Stomach (tissue), 9 donors: Measurements from ENCODE around the gene PPDPF. TPM values are rescaled to one million over a fixed set of nuclear protein-coding genes. Genes with fewer than 3 reads are reported as not detected.
"Not testable (repeated sequence)": the region's sequence is repeated elsewhere in the genome, so short reads cannot be mapped to it uniquely, and the experiment has no call there.

Experiments
- DNase-seq, 2 donors: peaks; one replicate each; pipeline versions ENCODE4 v3.0.0 to v3.0.0-alpha.2; 2013 to 2019
- H3K27ac ChIP-seq, 5 donors: fragments of 200-600 bp in 4 of 5; sonication (generic) in 4 of 5; one replicate each; pipeline ENCODE4 v1.5.1; 2013 to 2019; ENCODE audit warnings: mild to moderate bottlenecking in 1 of 5, moderate library complexity in 1 of 5
- H3K27me3 ChIP-seq, 3 donors: fragments of 200-600 bp; sonication (generic); one replicate each; pipeline ENCODE4 v1.5.1; 2017 to 2019; ENCODE audit warnings: mixed run types in 1 of 3
- H3K36me3 ChIP-seq, 4 donors: fragments of 200-600 bp; sonication (generic); 1 replicate in 3 of 4; 2 replicates in 1 of 4; pipeline ENCODE4 v1.5.1; 2016 to 2019
- H3K4me1 ChIP-seq, 4 donors: fragments of 200-600 bp; sonication (generic); one replicate each; pipeline ENCODE4 v1.5.1; 2016 to 2019
- H3K4me3 ChIP-seq, 4 donors: fragments of 200-600 bp; sonication (generic) in 3 of 4; one replicate each; pipeline ENCODE4 v1.5.1; 2016 to 2019; ENCODE audit warnings: mild to moderate bottlenecking in 1 of 4
- H3K9me3 ChIP-seq, 4 donors: fragments of 200-600 bp; sonication (generic); one replicate each; pipeline ENCODE4 v1.5.1; 2016 to 2019
- CTCF ChIP-seq, 7 experiments: fragments of 450-650 bp in 4 of 7; fragments of 200-600 bp in 3 of 7; sonication (generic) in 3 of 7; IDR thresholded peaks; one replicate each; pipeline ENCODE4 v1.5.1; 2016 to 2019; ENCODE audit warnings: antibody characterized with exemption in 7 of 7, control low read depth in 2 of 7, mild to moderate bottlenecking in 1 of 7
- EP300 ChIP-seq: sonication (generic); formaldehyde crosslinking; IDR thresholded peaks from one replicate; pipeline ENCODE4 v1.6.1; 2017; ENCODE audit warnings: antibody characterized with exemption
- POLR2A ChIP-seq, 4 donors: fragments of 450-650 bp; IDR thresholded peaks; one replicate each; pipeline ENCODE4 v1.6.1; 2016; ENCODE audit warnings: antibody characterized with exemption in 4 of 4, control low read depth in 2 of 4, mild to moderate bottlenecking in 1 of 4, moderate library complexity in 1 of 4
- POLR2AphosphoS5 ChIP-seq, 3 donors: sonication (generic); formaldehyde crosslinking; IDR thresholded peaks; one replicate each; pipeline ENCODE4 v1.6.1; 2016; ENCODE audit warnings: antibody characterized with exemption in 3 of 3
- WGBS, 5 donors: extraction: QIAGEN DNeasy Blood & Tissue Kit in 3 of 5; methylation state at CpG; one replicate each; pipeline versions ENCODE4 v1.1.5 to v1.1.7; 2013 to 2018; 5-methylcytosine and 5-hydroxymethylcytosine counted together
- intact Hi-C: fragments of 100-400 bp; cut with DNase I; formaldehyde crosslinking; loops from one replicate; pipeline ENCODE4 v1.15.1; 2023; ENCODE audit warnings: low total_unique reads
- polyA plus RNA-seq, 3 donors: library from polyadenylated mRNA; stranded (reverse); fragments of 200-250 nt; gene quantifications; one replicate each; pipeline ENCODE4 v1.2.3, GENCODE V29; 2013
- total RNA-seq, 5 donors: library from RNA; depleted of rRNA; stranded (reverse); fragments of >200 nt; gene quantifications; one replicate each; pipeline versions ENCODE4 v1.1.0 to v1.2.3, GENCODE V29; 2014 to 2016
- donor health status: healthy with polysubstance abuse.
- donor health status: Bipolar disorder and iron deficiency.
- donor health status: healthy.

The PPDPF gene
- total and polyA plus RNA-seq, 8 donors, result 1.8 to 756 (median 195) TPM

- no peak for DNase-seq
- Histone ChIP-seq H3K27ac (no peak overlapping the region), H3K4me1 (peaks cover 2 to 9% (median 5%) of the 10 kb centered on the region in 4 donors), H3K4me3 (no peak overlapping the region), H3K27me3 (peaks cover 20 to 100% (median 81%) of the 10 kb centered on the region in 3 donors), H3K9me3 (no peaks in the 10 kb centered on the region), H3K36me3 (no peaks in the 10 kb centered on the region)
- WGBS, 5 donors, result 33 to 45% (median 38%) methylated on average over 21 of the region's 21 CpGs
- TF ChIP-seq EP300, result no peak
- TF ChIP-seq CTCF (IDR thresholded peaks at IDR 0.05), result no peak
- no peak for TF ChIP-seq POLR2A (IDR thresholded peaks at IDR 0.05)
- TF ChIP-seq POLR2AphosphoS5 (IDR thresholded peaks at IDR 0.05), result no peak
- intact Hi-C loops, result no loop called here
Observed at GRCh38 chr20:63477061-63477616, 43.4 kb upstream of the PPDPF start.

- no peak overlapping the region for H3K27ac ChIP-seq
- no peak for DNase-seq
- no peaks in the 10 kb centered on the region for H3K36me3 ChIP-seq
- intact Hi-C loops, result no loop called here
- TF ChIP-seq CTCF (IDR thresholded peaks at IDR 0.05) (no peak), EP300 (no peak), POLR2AphosphoS5 (IDR thresholded peaks at IDR 0.05) (no peak), POLR2A (IDR thresholded peaks at IDR 0.05) (no peak)
- H3K27me3 ChIP-seq, result peaks cover 18 to 100% (median 84%) of the 10 kb centered on the region in 3 donors
- 56 to 64% (median 63%) methylated on average over 17 of the region's 17 CpGs for WGBS, 5 donors
- H3K4me1 ChIP-seq, result peaks cover 0 to 7% (median 3%) of the 10 kb centered on the region in 4 donors
- no peak overlapping the region for H3K4me3 ChIP-seq
- no peaks in the 10 kb centered on the region for H3K9me3 ChIP-seq
Observed at GRCh38 chr20:63477944-63478343, 42.6 kb upstream of the PPDPF start.

GRCh38 chr20:63478346-63479302, 41.9 kb upstream of the PPDPF start:
- Histone ChIP-seq H3K9me3 (no peaks in the 10 kb centered on the region), H3K27ac (no peak overlapping the region), H3K27me3 (peaks cover 13 to 100% (median 83%) of the 10 kb centered on the region in 3 donors), H3K36me3 (no peaks in the 10 kb centered on the region), H3K4me3 (no peak overlapping the region), H3K4me1 (peaks cover 0 to 7% (median 5%) of the 10 kb centered on the region in 4 donors)
- intact Hi-C loops, result no loop called here
- no peak for DNase-seq
- 82 to 85% (median 84%) methylated on average over 26 to 34 of the region's 34 CpGs for WGBS, 5 donors
- no peak for TF ChIP-seq EP300
- no peak for TF ChIP-seq POLR2A (IDR thresholded peaks at IDR 0.05)
- TF ChIP-seq CTCF (IDR thresholded peaks at IDR 0.05), result no peak
- no peak for TF ChIP-seq POLR2AphosphoS5 (IDR thresholded peaks at IDR 0.05)

- WGBS, 5 donors, result 25 to 46% (median 37%) methylated on average over 20 to 32 of the region's 32 CpGs
- DNase-seq, H3K9me3 ChIP-seq, H3K4me3 ChIP-seq, H3K27ac ChIP-seq, H3K4me1 ChIP-seq, H3K36me3 ChIP-seq, intact Hi-C loops: not testable (repeated sequence)
- H3K27me3 ChIP-seq, result peaks cover 13 to 100% (median 79%) of the 10 kb centered on the region in 3 donors
Observed at GRCh38 chr20:63479695-63480419, 40.7 kb upstream of the PPDPF start.
